SU-DHL-6 (cell line): ENCODE data around the gene PLSCR5.

Experiments
- H2AFZ ChIP-seq: fragments of 200-600 bp; sonication (generic); 2 replicates; pipeline ENCODE4 v1.6.1; 2014; ENCODE audit warnings: low read depth, mild to moderate bottlenecking, moderate library complexity, mixed read lengths, antibody characterized with exemption, low read length; ENCODE audit not compliant: severe bottlenecking
- H3F3A ChIP-seq: fragments of 200-600 bp; shearing (Covaris generic); 2 replicates; pipeline ENCODE4 v1.6.0; 2016; ENCODE audit warnings: antibody characterized with exemption, mild to moderate bottlenecking; ENCODE audit not compliant: insufficient read depth
- H3K27ac ChIP-seq: fragments of 200-600 bp; sonication (generic); 2 replicates; pipeline ENCODE4 v1.5.1; 2016; ENCODE audit warnings: low read depth, mild to moderate bottlenecking, low read length, moderate library complexity, mixed read lengths
- H3K27me3 ChIP-seq: fragments of 200-600 bp; sonication (generic), shearing (Covaris generic); 2 replicates; pipeline ENCODE4 v1.6.0; 2014; ENCODE audit warnings: mild to moderate bottlenecking, low read length
- H3K36me3 ChIP-seq: fragments of 200-600 bp; sonication (generic); 2 replicates; pipeline ENCODE4 v1.6.1; 2014; ENCODE audit warnings: mild to moderate bottlenecking, low read length, mixed read lengths
- H3K4me2 ChIP-seq: fragments of 300-600, 200-600 bp; shearing (Covaris generic), sonication (generic); 2 replicates; pipeline ENCODE4 v1.6.0; 2014; ENCODE audit warnings: low read length, low read depth, mild to moderate bottlenecking; ENCODE audit not compliant: poor library complexity, severe bottlenecking
- H3K4me3 ChIP-seq: fragments of 200-600 bp; sonication (generic); 2 replicates; pipeline ENCODE4 v1.5.1; 2014; ENCODE audit warnings: antibody characterized with exemption, low read length, mild to moderate bottlenecking, mixed read lengths; ENCODE audit not compliant: insufficient read depth, poor library complexity, severe bottlenecking
- H3K79me2 ChIP-seq: fragments of 200-600 bp; sonication (generic); 2 replicates; pipeline ENCODE4 v1.6.1; 2014; ENCODE audit warnings: mild to moderate bottlenecking, low read length, moderate library complexity; ENCODE audit not compliant: insufficient read depth
- H3K9ac ChIP-seq: fragments of 200-600 bp; sonication (generic); 2 replicates; pipeline ENCODE4 v1.7.0; 2014; ENCODE audit warnings: mild to moderate bottlenecking, low read length
- H3K9me2 ChIP-seq: fragments of 200-600 bp; sonication (generic); replicated peaks from 2 replicates; pipeline ENCODE4 v1.6.1; 2014; ENCODE audit warnings: low read length; ENCODE audit not compliant: insufficient read depth
- H3K9me3 ChIP-seq: fragments of 200-600 bp; sonication (generic); 2 replicates; pipeline ENCODE4 v1.6.1; 2014; ENCODE audit warnings: low read length, mixed read lengths; ENCODE audit not compliant: insufficient read depth
- H4K20me1 ChIP-seq: fragments of 200-600 bp; sonication (generic); 2 replicates; pipeline ENCODE4 v1.6.1; 2014; ENCODE audit warnings: low read depth, mild to moderate bottlenecking, antibody characterized with exemption, low read length, moderate library complexity, mixed read lengths
- EZH2phosphoT487 ChIP-seq: fragments of 200-600 bp; sonication (generic), shearing (Covaris generic); conservative IDR thresholded peaks from 2 replicates; pipeline ENCODE4 v1.6.1; 2018; ENCODE audit warnings: mild to moderate bottlenecking, antibody characterized with exemption, low read length, moderate library complexity, mixed read lengths
- TF ChIP-seq, protein P1 (sequence below): fragments of 200-600 bp; sonication (generic); IDR thresholded peaks from one replicate; pipeline ENCODE4 v1.5.1; 2017; ENCODE audit warnings: antibody characterized with exemption, mild to moderate bottlenecking, low read length, moderate library complexity; ENCODE audit not compliant: insufficient read depth, poor library complexity, severe bottlenecking

PLSCR5 gene

DNA sequence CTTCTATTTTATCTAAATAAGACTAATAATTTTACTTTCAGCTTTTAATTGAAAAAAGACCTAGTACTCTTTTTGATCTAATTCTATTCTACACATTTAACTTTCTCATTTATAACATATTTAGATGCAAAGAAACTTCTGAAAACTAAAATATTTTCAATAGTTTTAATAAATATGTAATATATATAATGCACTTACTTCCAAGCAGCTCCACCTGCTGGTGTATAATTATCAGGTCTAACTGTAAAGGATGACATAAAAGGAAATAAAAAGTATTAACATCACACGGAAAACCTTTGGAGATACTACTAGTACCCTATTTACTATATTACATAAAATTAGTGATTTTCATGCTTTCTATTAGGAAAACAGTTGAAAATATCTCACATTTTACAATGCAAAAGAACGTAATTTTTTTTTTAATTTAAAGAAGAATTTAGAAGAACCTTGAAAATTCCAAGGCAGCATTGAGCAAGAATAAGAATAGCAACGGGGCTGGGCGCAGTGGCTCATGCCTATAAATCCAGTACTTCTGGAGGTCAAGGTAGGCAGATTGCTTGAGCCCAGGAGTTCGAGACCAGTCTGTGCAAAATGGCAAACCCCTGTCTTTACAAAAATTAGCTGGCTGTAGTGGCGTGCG is 10.2 kb downstream of the PLSCR5 start:
- H3K9me3 ChIP-seq, result no peaks in the 10 kb centered on the region
- H3K9me2 ChIP-seq, result no peaks in the 10 kb centered on the region
- H3K79me2 ChIP-seq, result no peaks in the 10 kb centered on the region
- no peaks in the 10 kb centered on the region for H3K27me3 ChIP-seq
- no peak overlapping the region for H3K9ac ChIP-seq
- H3F3A ChIP-seq, result no peaks in the 10 kb centered on the region
- TF ChIP-seq EZH2phosphoT487, result no peak
- TF ChIP-seq, protein P1, sequence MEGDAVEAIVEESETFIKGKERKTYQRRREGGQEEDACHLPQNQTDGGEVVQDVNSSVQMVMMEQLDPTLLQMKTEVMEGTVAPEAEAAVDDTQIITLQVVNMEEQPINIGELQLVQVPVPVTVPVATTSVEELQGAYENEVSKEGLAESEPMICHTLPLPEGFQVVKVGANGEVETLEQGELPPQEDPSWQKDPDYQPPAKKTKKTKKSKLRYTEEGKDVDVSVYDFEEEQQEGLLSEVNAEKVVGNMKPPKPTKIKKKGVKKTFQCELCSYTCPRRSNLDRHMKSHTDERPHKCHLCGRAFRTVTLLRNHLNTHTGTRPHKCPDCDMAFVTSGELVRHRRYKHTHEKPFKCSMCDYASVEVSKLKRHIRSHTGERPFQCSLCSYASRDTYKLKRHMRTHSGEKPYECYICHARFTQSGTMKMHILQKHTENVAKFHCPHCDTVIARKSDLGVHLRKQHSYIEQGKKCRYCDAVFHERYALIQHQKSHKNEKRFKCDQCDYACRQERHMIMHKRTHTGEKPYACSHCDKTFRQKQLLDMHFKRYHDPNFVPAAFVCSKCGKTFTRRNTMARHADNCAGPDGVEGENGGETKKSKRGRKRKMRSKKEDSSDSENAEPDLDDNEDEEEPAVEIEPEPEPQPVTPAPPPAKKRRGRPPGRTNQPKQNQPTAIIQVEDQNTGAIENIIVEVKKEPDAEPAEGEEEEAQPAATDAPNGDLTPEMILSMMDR, result peak; percentile 34
- no peak overlapping the region for H3K4me2 ChIP-seq
- H3K27ac ChIP-seq, result no peak overlapping the region
- H3K4me3 ChIP-seq, result no peak overlapping the region
- H3K36me3 ChIP-seq, result no peaks in the 10 kb centered on the region
- no peak overlapping the region for H2AFZ ChIP-seq
- no peaks in the 10 kb centered on the region for H4K20me1 ChIP-seq

DNA sequence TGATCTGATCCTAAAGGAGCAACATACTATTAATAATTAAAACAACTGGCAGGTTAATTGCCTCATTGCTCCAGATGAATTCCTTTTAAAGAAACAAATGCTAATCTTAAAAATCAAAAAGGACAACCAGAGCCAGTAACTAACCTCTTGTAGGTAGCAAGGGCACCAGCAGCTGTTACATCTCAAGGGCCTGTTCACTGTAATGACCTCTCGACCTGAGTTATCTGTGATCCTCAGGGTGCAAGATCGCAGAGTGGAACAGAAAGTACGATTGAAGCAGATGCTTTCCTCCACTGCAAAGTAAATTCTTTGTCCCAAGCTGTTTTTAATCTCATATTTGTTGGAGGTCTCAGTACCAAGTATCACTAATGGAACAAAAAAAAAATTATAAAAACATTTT is 11.4 kb downstream of the PLSCR5 start:
- Histone ChIP-seq H3K36me3 (no peaks in the 10 kb centered on the region), H3K9me2 (no peaks in the 10 kb centered on the region), H3K9me3 (no peaks in the 10 kb centered on the region), H3K4me2 (no peak overlapping the region), H3K27ac (no peak overlapping the region), H3K27me3 (no peaks in the 10 kb centered on the region), H3F3A (no peaks in the 10 kb centered on the region), H2AFZ (no peak overlapping the region), H4K20me1 (no peaks in the 10 kb centered on the region), H3K9ac (no peak overlapping the region), H3K79me2 (no peaks in the 10 kb centered on the region), H3K4me3 (no peak overlapping the region)
- TF ChIP-seq, protein P1, result no peak
- no peak for TF ChIP-seq EZH2phosphoT487

DNA sequence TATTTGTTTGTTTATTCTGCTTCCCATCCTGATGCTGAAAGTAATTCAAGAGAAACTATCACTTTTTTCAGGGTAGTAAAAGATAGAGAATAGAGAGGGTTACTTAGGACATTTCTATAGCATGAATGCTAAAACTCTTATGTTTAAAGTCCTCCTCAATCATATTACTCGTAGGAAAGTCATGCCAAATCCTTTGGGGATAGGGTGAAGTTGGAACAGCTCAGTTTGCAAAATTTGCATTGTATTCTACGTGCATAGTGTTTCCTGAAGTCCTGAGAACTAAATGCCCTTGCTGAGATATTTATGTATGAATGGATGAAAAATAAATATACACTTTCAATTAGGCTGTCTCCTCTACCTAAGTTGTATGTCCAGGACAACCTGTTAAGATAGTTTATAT is 14.6 kb downstream of the PLSCR5 start:
- H4K20me1 ChIP-seq, result no peaks in the 10 kb centered on the region
- no peak overlapping the region for H3K4me3 ChIP-seq
- no peak overlapping the region for H3K9ac ChIP-seq
- no peak overlapping the region for H3K27ac ChIP-seq
- H3K9me3 ChIP-seq, result no peaks in the 10 kb centered on the region
- H3K9me2 ChIP-seq, result no peaks in the 10 kb centered on the region
- no peaks in the 10 kb centered on the region for H3K36me3 ChIP-seq
- TF ChIP-seq, protein P1, result no peak
- TF ChIP-seq EZH2phosphoT487, result no peak
- no peak overlapping the region for H2AFZ ChIP-seq
- no peak overlapping the region for H3K4me2 ChIP-seq
- no peaks in the 10 kb centered on the region for H3K79me2 ChIP-seq
- no peaks in the 10 kb centered on the region for H3F3A ChIP-seq
- H3K27me3 ChIP-seq, result no peaks in the 10 kb centered on the region
